Measurements from ENCODE around the gene ADISSP.
"Not testable (repeated sequence)": the region's sequence is repeated elsewhere in the genome, so short reads cannot be mapped to it uniquely, and the experiment has no call there.

The ADISSP gene

GRCh38 chr20:3797592-3798372 is 30.2 kb upstream of the ADISSP start:
- no peak for DNase-seq

GRCh38 chr20:3797226-3797545 is 29.6 kb upstream of the ADISSP start:
- no peak for DNase-seq

GRCh38 chr20:3796477-3797225 is 29.1 kb upstream of the ADISSP start:
- DNase-seq, result no peak

DNA sequence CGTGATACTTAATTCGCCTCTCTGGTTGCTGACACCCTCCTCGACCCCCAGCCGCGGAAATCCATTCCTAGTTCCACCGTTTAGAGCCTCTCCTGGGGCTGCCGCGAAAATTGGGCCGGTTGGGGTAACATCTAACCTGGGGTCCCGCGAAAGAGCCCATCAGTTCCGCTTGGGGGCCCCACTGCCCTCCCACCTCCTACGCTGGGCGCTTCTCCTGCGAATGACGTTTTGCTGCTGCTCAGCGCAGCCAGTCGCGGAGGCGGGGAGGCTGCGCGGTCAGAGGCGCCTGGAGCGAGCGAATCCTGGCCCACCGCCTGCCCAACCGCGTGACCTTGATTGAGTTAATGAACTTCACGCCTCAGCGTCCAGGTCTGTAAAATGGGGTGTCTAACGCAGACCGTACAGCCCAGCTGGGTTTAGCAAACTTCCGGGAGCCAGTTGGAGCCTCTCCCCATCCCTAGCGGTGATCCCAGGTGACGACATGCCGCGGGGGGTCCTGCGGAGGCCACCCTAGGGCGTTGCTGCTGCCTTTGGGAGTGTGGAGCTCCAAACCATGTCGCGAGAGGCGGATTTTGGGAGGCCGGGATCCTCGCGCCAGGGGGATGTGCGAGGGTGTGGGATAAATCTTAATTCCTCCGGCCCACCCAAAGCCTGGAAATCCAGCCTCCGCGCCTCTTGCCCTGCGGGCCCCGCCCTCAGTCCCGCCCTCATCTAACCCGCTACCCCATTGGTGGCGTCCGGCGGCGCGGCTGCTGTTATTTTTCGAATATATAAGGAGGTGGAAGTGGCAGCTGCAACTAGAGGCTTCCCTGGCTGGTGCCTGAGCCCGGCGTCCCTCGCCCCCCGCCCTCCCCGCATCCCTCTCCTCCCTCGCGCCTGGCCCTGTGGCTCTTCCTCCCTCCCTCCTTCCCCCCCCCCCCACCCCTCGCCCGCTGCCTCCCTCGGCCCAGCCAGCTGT is 28.2 kb upstream of the ADISSP start, which contains the start of gene CDC25B:
Gene CDC25B, plus strand, starts transcription at position 800 of the 958 bp plus-strand sequence. CDS start 222 bp downstream, outside the sequence.
- DNase-seq, result peak in 1 of 2 experiments; percentile 58

DNA sequence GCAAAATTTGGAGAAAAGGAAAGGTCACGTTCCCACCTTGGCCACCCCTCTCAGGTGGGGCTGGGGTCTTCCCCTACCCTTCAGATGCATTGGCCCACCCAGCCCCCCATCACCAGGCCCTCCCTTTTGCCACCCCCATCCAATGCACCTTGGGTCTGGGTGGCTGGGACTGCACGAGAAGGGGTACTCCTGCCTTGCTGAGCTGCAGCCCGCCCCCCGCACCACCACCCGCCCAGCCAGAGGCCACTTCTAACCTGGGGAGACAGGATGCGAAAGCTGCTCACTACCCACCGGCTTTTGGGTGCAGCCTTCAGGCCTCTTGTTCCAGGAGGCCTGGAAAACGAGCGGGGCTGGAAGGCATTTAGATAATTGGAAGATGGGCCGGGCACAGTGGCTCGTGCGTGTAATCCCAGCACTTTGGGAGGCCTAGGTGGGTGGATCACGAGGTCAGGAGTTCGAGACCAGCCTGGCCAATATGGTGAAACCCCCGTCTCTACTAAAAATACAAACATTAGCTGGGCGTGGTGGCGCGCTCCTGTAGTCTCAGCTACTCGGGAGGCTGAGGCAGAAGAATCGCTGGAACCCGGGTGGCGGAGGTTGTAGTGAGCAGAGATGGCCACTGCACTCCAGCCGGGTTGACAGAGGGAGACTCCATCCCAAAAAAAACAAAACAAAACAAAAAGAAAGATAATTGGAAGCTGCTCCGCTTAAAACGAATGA is 27.3 kb upstream of the ADISSP start:
- DNase-seq, result no peak

- not testable (repeated sequence) for DNase-seq
Observed at GRCh38 chr20:3794168-3794567, 26.6 kb upstream of the ADISSP start.

GRCh38 chr20:3789201-3789600 is 21.6 kb upstream of the ADISSP start:
- DNase-seq, result not testable (repeated sequence)

DNA sequence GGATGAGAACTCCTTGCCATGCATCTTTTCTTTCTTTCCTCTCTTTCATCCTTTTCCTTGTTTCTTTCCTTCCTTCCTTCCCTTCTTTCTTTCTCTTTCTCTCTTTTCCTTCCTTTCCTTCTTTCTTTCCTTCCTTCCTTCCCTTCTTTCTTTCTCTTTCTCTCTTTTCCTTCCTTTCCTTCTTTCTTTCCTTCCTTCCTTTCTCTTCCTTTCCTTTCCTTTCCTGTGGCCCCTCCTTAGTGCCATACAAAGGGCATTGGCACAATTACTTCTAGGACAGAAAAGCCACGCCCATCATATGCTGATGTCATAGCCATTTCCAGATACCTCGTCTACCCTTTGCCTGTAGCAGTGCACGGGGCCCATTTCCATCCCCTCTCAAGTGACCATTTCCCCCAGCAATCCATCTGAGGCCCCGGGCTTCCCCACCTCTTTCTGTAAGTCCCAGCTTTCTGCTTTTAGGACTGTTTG is 21.2 kb upstream of the ADISSP start:
- DNase-seq, result no peak

DNA sequence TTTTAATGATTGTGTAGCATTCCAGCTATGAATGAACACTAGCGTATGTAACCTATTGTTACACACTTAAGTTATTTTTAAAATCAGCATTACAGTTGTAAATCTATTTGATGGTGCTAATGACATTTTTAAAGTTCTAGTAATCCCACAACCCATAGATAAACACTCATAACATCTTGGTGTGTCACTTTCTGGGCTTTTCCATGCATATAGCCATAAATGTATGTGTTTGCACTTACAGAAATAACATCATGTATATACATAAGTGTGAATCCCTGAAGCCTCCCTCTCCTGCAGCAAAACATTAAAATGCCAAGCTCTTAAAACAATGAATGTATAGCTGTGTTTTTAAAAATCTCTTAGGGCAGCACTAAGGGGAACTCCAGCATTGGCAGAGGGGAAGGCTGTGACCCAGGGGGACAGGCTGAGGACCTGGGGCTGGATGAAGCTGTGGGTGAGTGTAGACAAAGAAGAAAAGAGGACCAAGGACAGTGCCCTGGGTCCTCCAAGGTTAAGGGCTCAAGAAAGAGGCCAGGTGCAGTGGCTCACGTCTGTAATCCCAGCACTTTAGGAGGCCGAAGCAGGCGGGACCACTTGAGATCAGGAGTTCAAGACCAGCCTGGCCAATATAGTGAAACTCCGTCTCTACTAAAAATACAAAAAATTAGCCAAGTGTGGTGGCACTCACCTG is 19.9 kb upstream of the ADISSP start:
- no peak for DNase-seq

GRCh38 chr20:3786665-3787323 is 19.2 kb upstream of the ADISSP start, which contains the start of gene CENPB:
Gene CENPB (minus strand): TSS chr20:3786740. CDS start chr20:3786483, 257 bp downstream.
- peak in 1 of 2 experiments; percentile 25 for DNase-seq

DNA sequence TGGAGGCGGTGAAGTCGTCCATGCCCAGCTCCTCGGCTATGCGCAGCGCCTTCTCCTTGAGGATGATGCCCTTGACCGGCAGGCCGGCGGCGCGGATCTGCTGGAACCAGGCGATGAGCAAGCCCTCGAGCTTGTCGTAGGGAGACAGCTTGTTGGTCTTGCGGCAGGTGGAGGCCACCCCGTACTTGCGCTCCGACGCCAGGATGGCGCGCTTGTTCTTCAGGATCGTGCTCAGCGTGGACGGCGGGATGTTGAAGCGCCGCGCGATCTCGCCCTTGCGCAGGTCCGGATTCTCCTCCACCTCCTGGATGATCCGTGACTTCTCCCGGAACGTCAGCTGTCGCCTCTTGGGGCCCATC is 18.6 kb upstream of the ADISSP start:
- DNase-seq, result no peak

DNA sequence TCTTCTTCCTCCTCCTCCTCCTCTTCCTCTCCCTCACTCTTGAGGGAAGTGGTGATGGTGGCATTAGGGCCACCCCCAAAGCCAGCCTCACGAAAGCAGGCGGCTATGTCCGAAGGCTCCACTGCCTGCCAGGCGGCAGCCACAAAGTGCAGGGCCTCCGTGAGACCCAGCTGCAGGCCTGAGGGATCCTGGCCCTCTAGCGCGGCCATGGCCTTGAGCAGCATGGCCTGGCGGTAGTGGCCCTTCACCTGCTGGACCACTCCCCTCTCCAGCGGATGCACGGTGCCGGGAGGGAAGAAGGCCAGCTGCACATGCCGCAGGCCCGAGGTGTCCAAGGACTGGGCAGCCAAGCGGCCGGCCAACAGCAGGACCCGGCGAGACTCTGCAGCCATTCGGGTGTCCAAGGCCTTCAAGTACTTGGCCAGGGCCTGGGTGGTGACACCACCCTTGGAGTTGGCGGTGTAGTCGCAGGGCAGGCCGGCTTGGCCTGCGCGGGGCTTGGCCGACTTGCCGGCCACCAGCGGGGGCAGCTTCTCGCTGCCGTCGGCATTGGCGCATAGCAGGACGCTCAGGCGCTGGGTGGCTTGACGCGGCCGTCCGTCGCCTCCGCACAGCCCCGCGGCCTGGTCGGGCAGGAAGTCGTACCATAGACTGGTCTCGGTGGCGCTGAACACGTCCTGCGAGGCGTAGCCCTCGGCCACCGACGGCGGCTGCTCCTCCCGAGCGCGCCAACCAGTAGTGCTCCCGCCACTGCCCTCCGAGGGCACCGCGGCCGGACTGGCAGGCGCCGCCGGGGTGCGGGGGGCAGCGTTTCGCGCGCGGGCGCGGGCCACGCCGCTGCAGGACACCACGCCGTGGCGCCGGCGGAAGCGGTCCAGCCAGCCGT is 17.9 kb upstream of the ADISSP start:
- DNase-seq, result no peak

GRCh38 chr20:3784863-3785239 is 17.3 kb upstream of the ADISSP start:
- DNase-seq, result no peak

- DNase-seq, result no peak
Observed at GRCh38 chr20:3784216-3784853, 16.8 kb upstream of the ADISSP start.

- DNase-seq, result no peak
Observed at GRCh38 chr20:3783511-3784195, 16.1 kb upstream of the ADISSP start.

- no peak for DNase-seq
Observed at GRCh38 chr20:3783068-3783489, 15.5 kb upstream of the ADISSP start.

- no peak for DNase-seq
Observed at GRCh38 chr20:3782597-3782996, 15.0 kb upstream of the ADISSP start.

- peak; percentile 81 for DNase-seq
Observed at GRCh38 chr20:3781153-3781910, 13.8 kb upstream of the ADISSP start, which contains the start of gene SPEF1. Gene SPEF1 (minus strand): TSS chr20:3781448. CDS start chr20:3781287, 161 bp downstream.

All from cerebellar nuclear complex (tissue), 1 donor.